ENCODE results near the gene F2RL1. TPM values are rescaled to one million over a fixed set of nuclear protein-coding genes. Genes with fewer than 3 reads are reported as not detected.

F2RL1 gene
- total RNA-seq, 1 experiment from 2014 or later = 37.3 TPM

- no peak for TF ChIP-seq ZNF396 (CRISPR knock-in tag; IDR thresholded peaks at IDR 0.05; ENCODE audit: borderline replicate concordance)
- no peak for TF ChIP-seq IRF2 (CRISPR knock-in tag; IDR thresholded peaks at IDR 0.05; ENCODE audit: borderline replicate concordance, low read depth)
- no peak for TF ChIP-seq CTCF (IDR thresholded peaks at IDR 0.05)
- TF ChIP-seq FOXJ3 (CRISPR knock-in tag; IDR thresholded peaks at IDR 0.05; ENCODE audit: borderline replicate concordance) = no peak
- no peak for TF ChIP-seq E2F4 (CRISPR knock-in tag; IDR thresholded peaks at IDR 0.05; ENCODE audit: borderline replicate concordance, low read depth)
- TF ChIP-seq MAX (CRISPR knock-in tag; IDR thresholded peaks at IDR 0.05) = no peak
These were observed 40.9 kb downstream of the F2RL1 start for GRCh38 chr5:76859591-76860247.

GRCh38 chr5:76861612-76862011 lies 42.8 kb downstream of the F2RL1 start:
- Mint-ChIP-seq H3K4me3 (no peak overlapping the region), H3K4me1 (peaks cover 8% of the 10 kb centered on the region), H3K36me3 (no peaks in the 10 kb centered on the region), H3K27me3 (ENCODE audit: low read depth) (no peaks in the 10 kb centered on the region), H3K9me3 (peaks cover 6% of the 10 kb centered on the region), H3K27ac (no peak overlapping the region)
- ChIA-PET POLR2A (no interaction called here), CTCF (interaction anchor here (2.9 kb wide), 1 partner anchor 87 kb away, joined by 7 read pairs; no protein-coding TSS in a partner anchor)
- DNase-seq (ENCODE audit: low spot score) (no peak), ATAC-seq (no peak)
- no peak for TF ChIP-seq IRF1 (CRISPR knock-in tag; IDR thresholded peaks at IDR 0.05)
- no peak for TF ChIP-seq ZNF138 (CRISPR knock-in tag; conservative IDR thresholded peaks at IDR 0.05)
- TF ChIP-seq NFATC4 (CRISPR knock-in tag; IDR thresholded peaks at IDR 0.05) = no peak
- TF ChIP-seq SOX15 (CRISPR knock-in tag; IDR thresholded peaks at IDR 0.05) = no peak
- TF ChIP-seq NR2C2 (CRISPR knock-in tag; IDR thresholded peaks at IDR 0.05) = no peak
- no peak for TF ChIP-seq SP1 (CRISPR knock-in tag; conservative IDR thresholded peaks at IDR 0.05)
- TF ChIP-seq TEAD4 (CRISPR knock-in tag; IDR thresholded peaks at IDR 0.05) = no peak
- TF ChIP-seq ATF1 (CRISPR knock-in tag; IDR thresholded peaks at IDR 0.05) = no peak
- no peak for TF ChIP-seq RORB (CRISPR knock-in tag; IDR thresholded peaks at IDR 0.05)
- TF ChIP-seq PREB (CRISPR knock-in tag; IDR thresholded peaks at IDR 0.05; ENCODE audit: borderline replicate concordance) = no peak
- no peak for TF ChIP-seq GRHL2 (CRISPR knock-in tag; IDR thresholded peaks at IDR 0.05; ENCODE audit: insufficient replicate concordance, severe bottlenecking)
- no peak for TF ChIP-seq NFYB (CRISPR knock-in tag; conservative IDR thresholded peaks at IDR 0.05; ENCODE audit: low read depth)
- TF ChIP-seq SMAD3 (CRISPR knock-in tag; IDR thresholded peaks at IDR 0.05; ENCODE audit: borderline replicate concordance) = no peak
- no peak for TF ChIP-seq MYBL2 (CRISPR knock-in tag; IDR thresholded peaks at IDR 0.05)
- TF ChIP-seq CBFB (CRISPR knock-in tag; IDR thresholded peaks at IDR 0.05; ENCODE audit: low read depth) = no peak
- TF ChIP-seq ZSCAN18 (CRISPR knock-in tag; IDR thresholded peaks at IDR 0.05) = no peak
- TF ChIP-seq ESRRA (CRISPR knock-in tag; IDR thresholded peaks at IDR 0.05; ENCODE audit: borderline replicate concordance) = no peak

More at GRCh38 chr5:76859591-76860247, 40.9 kb downstream of the F2RL1 start:
- ChIA-PET CTCF (interaction anchor here (2.9 kb wide), 1 partner anchor 85 kb away, joined by 7 read pairs; no protein-coding TSS in a partner anchor), POLR2A (no interaction called here)
- Mint-ChIP-seq H3K27ac (no peak overlapping the region), H3K4me1 (peaks cover 8% of the 10 kb centered on the region), H3K9me3 (peaks cover 25% of the 10 kb centered on the region), H3K36me3 (peaks cover 15% of the 10 kb centered on the region), H3K27me3 (ENCODE audit: low read depth) (0 out of 2 replicates have a peak, but pooled peaks cover 3% of the 10 kb centered on the region), H3K4me3 (no peak overlapping the region)
- DNase-seq (ENCODE audit: low spot score) (no peak), ATAC-seq (no peak)
